Stomach smooth muscle (tissue), 2 donors: Measurements from ENCODE around the gene MAP3K9.
A peak's percentile ranks its signal among the peaks of the same experiment; 100 is the strongest.

Source experiments
- H3K27ac ChIP-seq: one replicate; pipeline ENCODE4 v1.7.0; 2013; ENCODE audit warnings: mild to moderate bottlenecking, low read length, inconsistent platforms
- H3K27me3 ChIP-seq, 2 donors: one replicate each; pipeline ENCODE4 v1.7.0; 2013; ENCODE audit warnings: low read length in 2 of 2; ENCODE audit not compliant: insufficient read depth in 2 of 2, control insufficient read depth in 1 of 2
- H3K36me3 ChIP-seq, 2 donors: one replicate each; pipeline ENCODE4 v1.7.0; 2013; ENCODE audit warnings: low read length in 2 of 2; ENCODE audit not compliant: control insufficient read depth in 2 of 2, insufficient read depth in 2 of 2
- H3K4me1 ChIP-seq: one replicate; pipeline ENCODE4 v1.7.0; 2013; ENCODE audit warnings: low read length; ENCODE audit not compliant: control insufficient read depth, insufficient read depth
- H3K4me3 ChIP-seq, 2 donors: one replicate each; pipeline ENCODE4 v1.7.0; 2013; ENCODE audit warnings: low read length in 2 of 2
- H3K9ac ChIP-seq, 2 donors: one replicate each; pipeline ENCODE4 v1.7.0; 2013; ENCODE audit warnings: low read length in 2 of 2, mild to moderate bottlenecking in 1 of 2
- H3K9me3 ChIP-seq, 2 donors: one replicate each; pipeline ENCODE4 v1.7.0; 2013; ENCODE audit warnings: low read length in 2 of 2; ENCODE audit not compliant: control insufficient read depth in 2 of 2
- donor health status: healthy.
- donor health status: Pancreatic carcinoma.

Gene MAP3K9

GRCh38 chr14:70816525-70816924 lies 7.2 kb upstream of the MAP3K9 start:
- Histone ChIP-seq H3K27ac (no peak overlapping the region), H3K9me3 (no peaks in the 10 kb centered on the region), H3K9ac (no peak overlapping the region), H3K27me3 (peaks cover 2 to 6% of the 10 kb centered on the region in 2 donors), H3K4me3 (no peak overlapping the region), H3K4me1 (peaks cover 5% of the 10 kb centered on the region), H3K36me3 (no peaks in the 10 kb centered on the region)

GRCh38 chr14:70814466-70814865 lies 5.2 kb upstream of the MAP3K9 start:
- Histone ChIP-seq H3K27ac (no peak overlapping the region), H3K27me3 (peaks cover 0 to 3% of the 10 kb centered on the region in 2 donors), H3K9ac (no peak overlapping the region), H3K4me3 (no peak overlapping the region), H3K9me3 (no peaks in the 10 kb centered on the region), H3K36me3 (no peaks in the 10 kb centered on the region), H3K4me1 (peaks cover 2% of the 10 kb centered on the region)

- H3K36me3 ChIP-seq = no peaks in the 10 kb centered on the region
- no peak overlapping the region for H3K9ac ChIP-seq
- H3K4me3 ChIP-seq = no peak overlapping the region
- H3K27me3 ChIP-seq = peaks cover 0 to 3% of the 10 kb centered on the region in 2 donors
- H3K4me1 ChIP-seq = peaks cover 6% of the 10 kb centered on the region
- H3K27ac ChIP-seq = no peak overlapping the region
- H3K9me3 ChIP-seq = no peaks in the 10 kb centered on the region
Observed at GRCh38 chr14:70812124-70812818, 3.0 kb upstream of the MAP3K9 start.

- H3K4me3 ChIP-seq = no peak overlapping the region
- H3K36me3 ChIP-seq = no peaks in the 10 kb centered on the region
- H3K27me3 ChIP-seq = peaks cover 0 to 3% of the 10 kb centered on the region in 2 donors
- peaks cover 6% of the 10 kb centered on the region for H3K4me1 ChIP-seq
- H3K9me3 ChIP-seq = no peaks in the 10 kb centered on the region
- no peak overlapping the region for H3K9ac ChIP-seq
- no peak overlapping the region for H3K27ac ChIP-seq
Observed at GRCh38 chr14:70811578-70811977, 2.3 kb upstream of the MAP3K9 start.

GRCh38 chr14:70811050-70811449 lies 1.7 kb upstream of the MAP3K9 start:
- Histone ChIP-seq H3K4me1 (peaks cover 6% of the 10 kb centered on the region), H3K4me3 (no peak overlapping the region), H3K27me3 (peaks cover 0 to 5% of the 10 kb centered on the region in 2 donors)

GRCh38 chr14:70810621-70811020 lies 1.3 kb upstream of the MAP3K9 start:
- Histone ChIP-seq H3K4me3 (no peak overlapping the region), H3K27ac (no peak overlapping the region), H3K27me3 (peaks cover 0 to 5% of the 10 kb centered on the region in 2 donors), H3K4me1 (peaks cover 6% of the 10 kb centered on the region), H3K36me3 (no peaks in the 10 kb centered on the region), H3K9ac (no peak overlapping the region), H3K9me3 (no peaks in the 10 kb centered on the region)

More at GRCh38 chr14:70811050-70811449, 1.7 kb upstream of the MAP3K9 start:
- H3K9me3 ChIP-seq = no peaks in the 10 kb centered on the region
- no peaks in the 10 kb centered on the region for H3K36me3 ChIP-seq
- H3K27ac ChIP-seq = no peak overlapping the region
- H3K9ac ChIP-seq = no peak overlapping the region

GRCh38 chr14:70808416-70809224 lies 693 bp downstream of the MAP3K9 start:
- peak overlapping the region; percentile 33 to 73 for H3K4me3 ChIP-seq
- no peak overlapping the region for H3K27ac ChIP-seq
- H3K9ac ChIP-seq = no peak overlapping the region

GRCh38 chr14:70807898-70808415 lies 1.4 kb downstream of the MAP3K9 start:
- Histone ChIP-seq H3K27me3 (peaks cover 0 to 5% of the 10 kb centered on the region in 2 donors), H3K9me3 (no peaks in the 10 kb centered on the region), H3K4me3 (peak overlapping the region; percentile 7 to 73), H3K27ac (no peak overlapping the region), H3K36me3 (no peaks in the 10 kb centered on the region), H3K4me1 (peaks cover 6% of the 10 kb centered on the region), H3K9ac (no peak overlapping the region)

More at GRCh38 chr14:70808416-70809224, 693 bp downstream of the MAP3K9 start:
- Histone ChIP-seq H3K36me3 (no peaks in the 10 kb centered on the region), H3K9me3 (no peaks in the 10 kb centered on the region), H3K4me1 (peaks cover 6% of the 10 kb centered on the region), H3K27me3 (peaks cover 0 to 5% of the 10 kb centered on the region in 2 donors)

- no peak overlapping the region for H3K27ac ChIP-seq
- peaks cover 3% of the 10 kb centered on the region for H3K4me1 ChIP-seq
- H3K9me3 ChIP-seq = no peaks in the 10 kb centered on the region
- H3K4me3 ChIP-seq = no peak overlapping the region
- H3K27me3 ChIP-seq = peaks cover 0 to 2% of the 10 kb centered on the region in 2 donors
- no peaks in the 10 kb centered on the region for H3K36me3 ChIP-seq
- no peak overlapping the region for H3K9ac ChIP-seq
Observed at GRCh38 chr14:70804556-70805162, 4.7 kb downstream of the MAP3K9 start.
